Activated CD8-positive, alpha-beta memory T cell treated with anti-CD3 and anti-CD28 coated beads, Interleukin-2, amount 50 U/mL, for 4 hours (primary cell): ENCODE results near the gene SPRR5.

Experiments
- DNase-seq: peaks from one replicate; pipeline ENCODE4 v3.0.0-alpha.2; 2020

SPRR5 gene

GRCh38 chr1:152986578-152986977, 39.6 kb downstream of the SPRR5 start:
- DNase-seq: no peak

- DNase-seq: no peak
These were observed 46.2 kb downstream of the SPRR5 start for GRCh38 chr1:152993186-152993585.

GRCh38 chr1:152995842-152996241, 48.8 kb downstream of the SPRR5 start:
- DNase-seq: no peak

- no peak for DNase-seq
These were observed 49.8 kb downstream of the SPRR5 start for GRCh38 chr1:152996633-152997400.

- no peak for DNase-seq
These were observed 50.9 kb downstream of the SPRR5 start for GRCh38 chr1:152997901-152998300.

- DNase-seq: no peak
These were observed 51.5 kb downstream of the SPRR5 start for GRCh38 chr1:152998476-152998875.
